GM12872 (cell line): ENCODE measurements around the gene GPR27.

ENCODE experiments used
- CTCF ChIP-seq: IDR thresholded peaks from 3 replicates; pipeline ENCODE4 v1.5.1; 2011; ENCODE audit warnings: low read depth, mild to moderate bottlenecking, low read length, moderate library complexity; ENCODE audit not compliant: insufficient read depth

Gene GPR27

GRCh38 chr3:71779674-71780377 lies 26.2 kb downstream of the GPR27 start:
- TF ChIP-seq CTCF = no peak

- no peak for TF ChIP-seq CTCF
These were observed 26.8 kb downstream of the GPR27 start for GRCh38 chr3:71780430-71780829.

GRCh38 chr3:71783152-71783551 lies 29.5 kb downstream of the GPR27 start:
- TF ChIP-seq CTCF = no peak

GRCh38 chr3:71784201-71784913 lies 30.7 kb downstream of the GPR27 start:
- no peak for TF ChIP-seq CTCF

- no peak for TF ChIP-seq CTCF
These were observed 31.4 kb downstream of the GPR27 start, which contains the start of gene PROK2 for GRCh38 chr3:71784914-71785531. PROK2 (minus strand) TSS chr3:71785148; CDS start chr3:71785052, 96 bp downstream.

GRCh38 chr3:71785532-71786216 lies 32.0 kb downstream of the GPR27 start:
- TF ChIP-seq CTCF = no peak

- TF ChIP-seq CTCF = no peak
These were observed 32.5 kb downstream of the GPR27 start for GRCh38 chr3:71786217-71786549.
